IPS-20b (cell line): ENCODE results near the gene TRNAU1AP.
A peak's percentile ranks its signal among the peaks of the same experiment; 100 is the strongest.

Experiments used
- H3K27ac ChIP-seq: one replicate; pipeline ENCODE4 v1.5.1; 2013; ENCODE audit warnings: low read length
- H3K27me3 ChIP-seq: 2 replicates; pipeline ENCODE4 v1.6.1; 2013; ENCODE audit warnings: mild to moderate bottlenecking, low read length, inconsistent platforms; ENCODE audit not compliant: insufficient read depth
- H3K36me3 ChIP-seq: 2 replicates; pipeline ENCODE4 v1.6.1; 2013; ENCODE audit warnings: low read depth, mild to moderate bottlenecking, inconsistent platforms, low read length, moderate library complexity; ENCODE audit not compliant: insufficient read depth
- H3K4me1 ChIP-seq: 2 replicates; pipeline ENCODE4 v1.6.1; 2013; ENCODE audit warnings: mild to moderate bottlenecking, control low read depth, inconsistent platforms, low read length, moderate library complexity; ENCODE audit not compliant: insufficient read depth
- H3K4me3 ChIP-seq: 2 replicates; pipeline ENCODE4 v1.5.1; 2013; ENCODE audit warnings: mild to moderate bottlenecking, low read length, inconsistent platforms
- H3K9ac ChIP-seq: 2 replicates; pipeline ENCODE4 v1.6.1; 2013; ENCODE audit warnings: low read depth, mild to moderate bottlenecking, inconsistent platforms, low read length, moderate library complexity
- H3K9me3 ChIP-seq: 2 replicates; pipeline ENCODE4 v1.6.1; 2013; ENCODE audit warnings: mild to moderate bottlenecking, low read depth, low read length, inconsistent platforms; ENCODE audit not compliant: insufficient read depth

The TRNAU1AP gene

DNA sequence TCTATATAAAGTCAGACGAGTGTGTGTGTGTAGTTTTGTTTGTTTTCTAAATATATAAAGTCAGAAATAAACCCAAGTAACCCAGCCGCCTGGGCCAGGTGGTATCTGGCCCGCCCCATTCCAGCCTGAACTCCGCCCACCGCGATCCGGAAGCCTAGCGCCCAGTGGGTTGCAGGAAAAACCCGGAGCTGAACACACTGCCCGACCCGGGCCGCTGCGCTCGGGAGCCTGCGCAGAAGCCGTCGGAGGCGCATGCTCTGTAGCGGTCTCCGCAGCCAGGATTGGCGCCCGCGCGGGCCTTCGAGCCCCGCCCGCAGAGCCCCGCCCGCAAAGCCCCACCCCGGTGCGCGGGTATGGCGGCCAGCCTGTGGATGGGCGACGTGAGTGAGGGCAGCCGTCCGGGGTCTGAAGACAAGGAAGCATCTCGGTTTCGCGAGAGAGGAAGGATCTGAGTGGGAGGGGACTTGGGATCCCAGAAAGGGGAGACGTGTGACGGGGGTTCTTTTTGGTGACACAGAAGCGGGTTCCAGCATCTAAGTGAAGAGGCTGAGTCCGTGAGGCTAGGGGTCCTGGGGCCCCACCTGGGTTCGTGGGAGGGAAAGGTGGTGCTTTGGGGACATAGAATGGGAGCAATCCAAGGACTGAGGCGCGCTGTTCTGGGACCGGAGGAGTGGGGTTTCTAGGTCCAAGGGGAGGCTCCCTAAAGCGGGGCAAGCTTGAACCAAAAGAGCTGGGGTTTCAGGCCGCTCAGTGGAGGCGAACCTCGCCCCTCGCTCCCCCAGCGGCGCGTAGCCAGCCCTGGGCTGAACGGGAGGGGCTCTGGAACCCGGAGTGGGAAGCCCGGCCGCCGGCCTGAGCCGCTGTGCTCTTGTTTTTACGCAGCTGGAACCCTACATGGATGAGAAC, at the start of gene TRNAU1AP:
TRNAU1AP (plus strand) TSS at position 328 of the 906 bp plus-strand sequence; CDS start at position 354, 26 bp downstream.
- H3K36me3 ChIP-seq: peaks cover 28% of the 10 kb centered on the region
- H3K27me3 ChIP-seq: no peaks in the 10 kb centered on the region
- H3K4me3 ChIP-seq: peak within 1 kb of the TSS; percentile 97
- H3K27ac ChIP-seq: peak within 1 kb of the TSS; percentile 83
- no peaks in the 10 kb centered on the region for H3K4me1 ChIP-seq
- no peaks in the 10 kb centered on the region for H3K9me3 ChIP-seq
- H3K9ac ChIP-seq: peak within 1 kb of the TSS; percentile 91

DNA sequence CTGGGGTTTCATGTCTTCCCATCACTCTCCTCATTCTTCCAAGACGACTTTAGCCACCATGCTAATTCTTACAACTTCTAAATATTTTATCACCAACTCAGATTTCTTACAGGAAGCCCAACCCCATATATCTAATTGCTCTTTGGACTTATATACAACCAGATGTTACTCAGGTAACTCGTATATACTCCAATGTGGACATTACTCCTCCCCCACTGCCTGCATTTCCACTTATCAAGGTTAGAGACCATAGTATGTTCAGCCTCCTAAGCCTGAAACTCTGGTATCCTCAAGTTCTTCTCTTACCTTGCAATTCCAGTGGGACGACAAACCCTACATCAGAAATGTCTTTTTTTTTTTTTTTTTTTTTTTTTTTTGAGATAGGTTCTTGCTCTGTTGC, 49.8 kb upstream of the TRNAU1AP start:
- Histone ChIP-seq H3K9ac (no peak overlapping the region), H3K4me1 (peaks cover under 1% of the 10 kb centered on the region; the same call in 1 of the 2 replicates), H3K4me3 (no peak overlapping the region), H3K9me3 (peaks cover 4% of the 10 kb centered on the region; the same call in 1 of the 2 replicates), H3K36me3 (peaks cover 26% of the 10 kb centered on the region), H3K27me3 (no peaks in the 10 kb centered on the region), H3K27ac (no peak overlapping the region)

DNA sequence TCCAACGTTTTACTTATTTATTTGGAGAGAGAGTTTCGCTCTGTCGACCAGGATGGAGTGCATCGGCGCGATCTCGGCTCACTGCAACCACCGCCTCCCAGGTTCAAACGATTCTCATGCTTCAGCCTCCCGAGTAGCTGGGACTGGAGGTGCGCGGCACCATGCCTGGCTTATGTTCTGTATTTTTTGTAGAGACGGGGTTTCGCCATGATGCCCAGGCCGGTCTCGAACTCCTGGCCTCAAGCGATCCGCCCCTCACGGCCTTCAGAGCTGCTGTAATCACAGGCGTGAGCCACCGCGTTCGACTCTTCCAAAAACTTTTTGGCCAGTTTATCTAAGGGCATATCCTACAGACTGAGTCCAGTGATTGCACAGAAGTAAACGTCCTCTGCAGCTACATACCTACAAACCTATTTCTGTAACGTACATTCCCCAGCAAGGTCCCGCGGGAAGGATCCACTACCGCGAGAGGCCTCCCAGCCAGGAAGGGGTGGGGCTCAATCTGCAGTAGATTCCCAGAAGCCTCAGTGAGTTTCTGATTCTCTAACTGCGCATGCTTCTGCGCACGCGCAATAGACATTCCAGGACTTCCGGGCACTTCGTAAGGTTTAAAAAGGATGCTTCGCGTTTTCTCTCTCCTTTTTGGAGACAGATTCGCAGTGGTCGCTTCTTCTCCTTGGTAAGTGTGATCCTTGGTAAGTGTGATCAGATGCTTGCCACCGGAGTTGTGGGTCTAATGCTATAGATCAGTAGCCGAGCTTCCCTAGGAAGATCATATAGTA, 47.3 kb upstream of the TRNAU1AP start, which contains the start of gene RCC1:
RCC1 (plus strand) TSS at position 638 of the 782 bp plus-strand sequence. CDS start 23,824 bp downstream, outside the sequence.
- Histone ChIP-seq H3K4me1 (peaks cover 11% of the 10 kb centered on the region), H3K9me3 (peaks cover 4% of the 10 kb centered on the region; the same call in 1 of the 2 replicates), H3K27ac (peak within 1 kb of the TSS; percentile 58)

DNA sequence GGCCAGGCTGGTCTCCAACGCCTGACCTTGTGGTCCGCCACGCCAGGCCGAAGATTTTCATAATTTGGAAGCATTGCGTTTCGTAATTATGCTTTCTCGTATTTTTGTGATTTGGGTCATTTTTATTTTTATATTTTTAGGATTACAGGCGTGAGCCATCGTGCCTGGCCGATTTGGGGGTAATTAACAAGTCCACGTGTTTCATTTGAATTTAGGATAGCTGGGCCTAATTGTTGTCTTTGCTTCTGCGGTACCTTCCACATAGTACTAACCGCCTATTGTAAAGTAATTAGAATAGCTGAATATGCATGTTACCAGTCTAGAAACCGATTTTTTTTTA, 46.0 kb upstream of the TRNAU1AP start:
- peaks cover 4% of the 10 kb centered on the region; the same call in 1 of the 2 replicates for H3K9me3 ChIP-seq
- H3K9ac ChIP-seq: peak overlapping the region; percentile 100
- peak overlapping the region; percentile 97 for H3K4me3 ChIP-seq
- peak overlapping the region; percentile 58 for H3K27ac ChIP-seq
- no peaks in the 10 kb centered on the region for H3K27me3 ChIP-seq
- H3K36me3 ChIP-seq: peaks cover 55% of the 10 kb centered on the region
- H3K4me1 ChIP-seq: peaks cover 11% of the 10 kb centered on the region

More for the DNA sequence above, 47.3 kb upstream of the TRNAU1AP start, which contains the start of gene RCC1:
- H3K9ac ChIP-seq: peak within 1 kb of the TSS; percentile 100
- peak within 1 kb of the TSS; percentile 97 for H3K4me3 ChIP-seq
- no peaks in the 10 kb centered on the region for H3K27me3 ChIP-seq
- H3K36me3 ChIP-seq: peaks cover 45% of the 10 kb centered on the region

DNA sequence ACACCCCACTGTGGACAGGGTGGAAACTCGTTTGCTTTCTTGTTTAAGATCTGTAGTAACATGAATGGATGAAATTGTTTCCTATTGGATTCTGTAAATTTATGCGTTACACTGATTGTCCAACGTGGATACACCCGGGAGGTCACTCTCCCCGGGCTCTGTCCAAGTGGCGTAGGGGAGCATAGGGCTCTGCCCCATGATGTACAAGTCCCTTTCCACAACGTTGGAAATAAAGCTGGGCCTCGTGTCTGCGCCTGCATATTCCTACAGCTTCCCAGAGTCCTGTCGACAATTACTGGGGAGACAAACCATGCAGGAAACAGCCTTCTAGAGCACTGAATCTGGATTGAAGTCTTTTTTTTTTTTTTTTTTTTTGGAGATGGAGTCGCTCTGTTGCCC, 45.6 kb upstream of the TRNAU1AP start:
- H3K36me3 ChIP-seq: peaks cover 59% of the 10 kb centered on the region
- H3K4me1 ChIP-seq: peaks cover 11% of the 10 kb centered on the region
- peak overlapping the region; percentile 97 for H3K4me3 ChIP-seq
- H3K27me3 ChIP-seq: no peaks in the 10 kb centered on the region
- peaks cover 4% of the 10 kb centered on the region; the same call in 1 of the 2 replicates for H3K9me3 ChIP-seq
- peak overlapping the region; percentile 58 for H3K27ac ChIP-seq
- peak overlapping the region; percentile 100 for H3K9ac ChIP-seq

DNA sequence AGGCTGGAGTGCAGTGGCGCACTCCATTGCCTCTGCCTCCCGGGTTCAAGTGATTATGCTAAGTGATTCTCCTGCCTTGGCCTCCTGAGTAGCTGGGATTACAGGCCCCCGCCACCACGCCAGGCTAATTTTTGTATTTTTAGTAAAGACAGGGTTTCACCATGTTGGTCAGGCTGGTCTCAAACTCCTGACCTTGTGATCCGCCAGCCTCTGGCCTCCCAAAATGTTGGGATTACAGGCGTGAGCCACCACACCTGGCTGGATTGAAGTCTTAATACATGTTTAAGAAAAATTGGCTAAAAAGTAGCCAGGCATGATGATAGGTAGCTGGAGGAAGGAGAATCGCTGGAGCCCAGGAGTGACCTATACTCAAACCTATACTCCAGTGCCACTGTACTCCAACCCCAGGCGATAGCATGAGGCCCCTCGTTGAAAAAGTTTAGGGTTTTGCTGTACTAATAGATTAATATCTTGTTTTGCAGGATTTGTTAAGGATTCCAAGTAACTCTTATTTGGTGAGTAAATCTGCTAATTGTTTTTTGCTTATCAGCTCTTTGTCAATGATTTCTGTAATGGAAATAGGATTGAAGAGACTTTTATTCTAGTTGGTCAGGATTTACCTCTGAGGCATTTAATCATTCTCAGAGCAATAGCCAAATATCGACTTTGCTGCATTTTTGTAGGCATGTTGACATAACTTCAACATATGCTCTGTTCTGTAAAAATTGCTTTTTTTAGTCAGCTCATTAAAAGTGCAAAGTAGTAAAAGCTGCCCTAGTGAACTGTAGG, 45.0 kb upstream of the TRNAU1AP start:
- Histone ChIP-seq H3K9ac (peak overlapping the region; percentile 100), H3K27me3 (no peaks in the 10 kb centered on the region), H3K27ac (peak overlapping the region; percentile 58), H3K4me3 (peak overlapping the region; percentile 97), H3K9me3 (peaks cover 4% of the 10 kb centered on the region; the same call in 1 of the 2 replicates), H3K36me3 (peaks cover 62% of the 10 kb centered on the region), H3K4me1 (peaks cover 11% of the 10 kb centered on the region)

DNA sequence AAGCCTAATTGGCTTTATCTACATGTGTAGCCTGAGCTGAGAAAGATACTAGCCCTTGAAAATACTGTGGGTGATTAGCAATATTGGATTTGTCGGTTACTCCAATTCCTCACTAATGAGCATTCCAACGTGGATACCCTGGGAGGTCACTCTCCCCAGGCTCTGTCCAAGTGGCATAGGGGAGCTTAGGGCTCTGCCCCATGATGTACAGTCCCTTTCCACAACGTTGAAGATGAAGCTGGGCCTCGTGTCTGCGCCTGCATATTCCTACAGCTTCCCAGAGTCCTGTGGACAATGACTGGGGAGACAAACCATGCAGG, 44.5 kb upstream of the TRNAU1AP start:
- peaks cover 11% of the 10 kb centered on the region for H3K4me1 ChIP-seq
- peaks cover 4% of the 10 kb centered on the region; the same call in 1 of the 2 replicates for H3K9me3 ChIP-seq
- peak overlapping the region; percentile 58 for H3K27ac ChIP-seq
- H3K36me3 ChIP-seq: peaks cover 62% of the 10 kb centered on the region
- peak overlapping the region; percentile 100 for H3K9ac ChIP-seq
- peak overlapping the region; percentile 97 for H3K4me3 ChIP-seq
- no peaks in the 10 kb centered on the region for H3K27me3 ChIP-seq

DNA sequence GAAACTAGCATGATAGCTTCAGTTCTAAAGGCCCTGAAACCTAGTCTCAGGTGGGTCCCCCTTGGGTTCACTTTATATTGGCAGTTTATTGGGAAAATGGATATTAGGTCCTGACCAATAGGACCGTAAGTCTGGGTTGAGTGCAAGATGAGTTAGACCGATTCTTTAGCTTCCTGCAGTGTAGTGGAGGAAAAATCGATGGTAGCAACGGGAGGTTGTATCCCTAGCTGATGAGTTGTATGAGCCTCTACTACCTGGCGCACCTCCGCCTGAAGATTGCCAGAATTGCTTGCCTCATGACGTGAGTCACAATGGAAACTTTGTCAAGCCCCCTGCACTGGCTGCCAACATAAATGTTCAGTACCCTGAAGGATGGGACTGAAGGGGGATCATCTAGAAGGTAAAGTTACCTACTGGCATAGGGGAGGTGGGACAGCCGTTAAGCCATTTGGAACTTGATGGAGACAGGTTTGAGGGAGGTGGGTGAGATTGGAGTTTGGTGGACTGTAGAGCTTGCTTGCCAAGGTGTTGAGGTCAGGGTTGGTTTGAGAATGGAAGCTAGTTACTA, 43.1 kb upstream of the TRNAU1AP start:
- H3K4me1 ChIP-seq: peaks cover 11% of the 10 kb centered on the region
- H3K27me3 ChIP-seq: no peaks in the 10 kb centered on the region
- H3K36me3 ChIP-seq: peaks cover 62% of the 10 kb centered on the region
- H3K9me3 ChIP-seq: peaks cover 4% of the 10 kb centered on the region; the same call in 1 of the 2 replicates
- H3K27ac ChIP-seq: peak overlapping the region; percentile 58
- peak overlapping the region; percentile 97; the same call in 1 of the 2 replicates for H3K4me3 ChIP-seq
- H3K9ac ChIP-seq: peak overlapping the region; percentile 100

DNA sequence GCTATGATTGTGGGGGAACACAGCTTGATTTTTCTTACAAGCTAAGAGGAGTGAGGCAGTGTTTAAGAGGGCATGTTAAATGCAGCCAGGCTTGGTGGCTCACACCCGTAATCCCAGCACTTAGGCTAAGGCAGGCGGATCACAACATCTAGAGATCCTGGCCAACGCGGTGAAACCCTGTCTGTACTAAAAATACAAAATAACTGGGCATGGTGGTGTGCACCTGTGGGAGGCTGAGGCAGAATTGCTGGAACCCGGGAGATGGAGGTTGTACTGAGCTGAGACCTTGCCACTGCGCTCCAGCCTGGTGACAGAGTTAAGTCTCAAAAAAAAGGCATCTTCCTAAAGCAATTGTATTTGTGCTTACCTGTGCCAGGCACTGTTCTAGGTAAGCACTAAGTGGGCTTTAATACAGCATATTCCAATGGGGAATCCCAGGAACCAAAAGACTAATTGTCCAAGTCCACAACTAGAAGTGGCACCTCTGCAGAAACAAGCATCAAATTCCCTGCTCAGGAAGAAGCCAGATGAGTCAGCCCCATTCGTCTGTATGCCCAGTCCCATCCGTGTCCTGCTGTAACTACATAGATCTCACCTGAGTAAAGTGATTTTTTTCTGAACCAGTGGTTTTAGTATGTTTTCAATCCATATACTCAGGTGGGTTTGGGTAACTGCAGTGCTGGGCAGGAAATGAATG, 42.5 kb upstream of the TRNAU1AP start:
- Histone ChIP-seq H3K36me3 (peaks cover 62% of the 10 kb centered on the region), H3K9ac (peak overlapping the region; percentile 100), H3K27me3 (no peaks in the 10 kb centered on the region), H3K9me3 (peaks cover 4% of the 10 kb centered on the region; the same call in 1 of the 2 replicates), H3K4me3 (peak overlapping the region; percentile 97; the same call in 1 of the 2 replicates), H3K4me1 (peaks cover 11% of the 10 kb centered on the region), H3K27ac (peak overlapping the region; percentile 58)

DNA sequence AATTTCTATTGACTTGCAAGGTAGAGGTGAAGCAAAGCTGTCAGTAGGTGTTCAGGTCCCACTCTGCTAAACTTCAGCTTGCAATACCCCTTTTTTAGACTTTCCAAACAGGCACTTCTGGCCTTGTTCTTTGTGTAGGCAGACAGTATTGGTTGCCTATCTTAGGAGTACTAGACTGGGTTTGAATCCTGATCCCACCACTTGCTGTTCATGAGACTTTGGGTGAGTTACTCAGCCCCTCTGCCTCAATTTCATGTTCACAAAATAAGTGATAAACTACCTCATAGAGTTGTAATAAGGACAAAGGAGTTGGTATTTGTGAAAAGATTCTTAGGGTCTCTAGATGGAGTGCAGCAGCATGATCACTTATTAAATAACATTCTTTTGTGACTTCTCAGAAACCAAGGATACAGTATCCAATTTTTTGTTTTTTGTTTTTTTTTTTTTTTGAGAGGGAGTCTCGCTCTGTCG, 41.9 kb upstream of the TRNAU1AP start:
- Histone ChIP-seq H3K27ac (peak overlapping the region; percentile 16), H3K36me3 (peaks cover 62% of the 10 kb centered on the region), H3K9me3 (peaks cover 4% of the 10 kb centered on the region; the same call in 1 of the 2 replicates), H3K4me1 (peaks cover 11% of the 10 kb centered on the region), H3K9ac (peak overlapping the region; percentile 100), H3K27me3 (no peaks in the 10 kb centered on the region), H3K4me3 (no peak overlapping the region)
